ENCODE results near the gene CARS1.

CARS1 gene

GRCh38 chr11:3087821-3088800 lies 30.9 kb upstream of the CARS1 start:
- DNase-seq (ENCODE audit: low read depth), result no peak
- TF ChIP-seq CTCF (conservative IDR thresholded peaks at IDR 0.05; ENCODE audit: low read length), result no peak

DNA sequence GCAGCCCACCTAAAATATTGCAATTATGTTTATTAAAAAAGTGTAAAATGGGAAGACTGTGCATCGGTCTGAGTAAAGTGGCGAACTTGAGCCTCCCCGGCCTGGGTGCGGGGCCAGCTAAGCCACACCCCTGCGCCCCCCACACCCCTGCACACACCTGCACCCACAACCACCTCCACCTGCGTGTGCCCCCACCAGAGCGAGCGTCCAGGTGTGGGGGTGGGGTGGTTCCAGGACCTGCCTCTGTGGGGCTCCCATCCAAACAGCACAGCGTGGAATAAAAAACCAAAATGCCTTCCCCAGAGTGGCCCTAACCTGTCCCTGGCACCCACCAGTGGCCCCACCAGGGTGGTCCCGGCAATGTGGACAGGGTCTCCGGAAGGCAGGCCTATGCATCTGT lies 30.1 kb upstream of the CARS1 start:
- TF ChIP-seq CTCF (conservative IDR thresholded peaks at IDR 0.05; ENCODE audit: low read length), result no peak
- no peak overlapping the region for H3K4me3 ChIP-seq (ENCODE audit: low read length)
- no peak for DNase-seq (ENCODE audit: low read depth)

More at GRCh38 chr11:3087821-3088800, 30.9 kb upstream of the CARS1 start:
- no peak overlapping the region for H3K4me3 ChIP-seq (ENCODE audit: low read length)

GRCh38 chr11:3086671-3087150 lies 29.5 kb upstream of the CARS1 start:
- no peak overlapping the region for H3K4me3 ChIP-seq (ENCODE audit: low read length)
- no peak for DNase-seq (ENCODE audit: low read depth)
- TF ChIP-seq CTCF (conservative IDR thresholded peaks at IDR 0.05; ENCODE audit: low read length), result no peak

DNA sequence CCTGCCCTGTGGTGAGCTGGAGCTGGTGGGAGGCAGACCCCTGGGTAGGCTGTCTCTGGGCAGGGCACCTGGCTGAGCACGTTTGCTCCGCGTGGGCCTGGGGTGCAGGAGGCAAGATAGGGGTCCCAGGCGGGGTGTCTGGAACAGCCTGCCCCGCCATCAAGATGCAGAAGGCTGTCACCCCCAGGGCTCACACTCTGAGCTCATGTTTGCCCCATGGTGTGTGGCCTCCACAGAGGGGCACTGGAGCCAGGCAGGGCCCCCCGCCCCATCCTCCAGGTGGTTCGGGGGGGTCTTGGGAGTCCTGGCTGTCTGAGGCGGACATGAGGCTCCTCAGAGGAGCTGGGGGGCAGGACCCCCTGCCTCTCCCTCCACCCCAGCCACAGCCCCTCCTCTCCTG lies 28.9 kb upstream of the CARS1 start:
- no peak for DNase-seq (ENCODE audit: low read depth)
- TF ChIP-seq CTCF (conservative IDR thresholded peaks at IDR 0.05; ENCODE audit: low read length), result no peak

GRCh38 chr11:3085052-3085451 lies 27.8 kb upstream of the CARS1 start:
- no peak overlapping the region for H3K4me3 ChIP-seq (ENCODE audit: low read length)
- TF ChIP-seq CTCF (conservative IDR thresholded peaks at IDR 0.05; ENCODE audit: low read length), result no peak
- no peak for DNase-seq (ENCODE audit: low read depth)

More for the DNA sequence above, 28.9 kb upstream of the CARS1 start:
- no peak overlapping the region for H3K4me3 ChIP-seq (ENCODE audit: low read length)

- H3K4me3 ChIP-seq (ENCODE audit: low read length), result no peak overlapping the region
- TF ChIP-seq CTCF (conservative IDR thresholded peaks at IDR 0.05; ENCODE audit: low read length), result no peak
- no peak for DNase-seq (ENCODE audit: low read depth)
Measured at GRCh38 chr11:3083321-3083720, 26.1 kb upstream of the CARS1 start.

GRCh38 chr11:3081386-3081751 lies 24.1 kb upstream of the CARS1 start:
- no peak overlapping the region for H3K4me3 ChIP-seq (ENCODE audit: low read length)
- no peak for DNase-seq (ENCODE audit: low read depth)
- no peak for TF ChIP-seq CTCF (conservative IDR thresholded peaks at IDR 0.05; ENCODE audit: low read length)

All from AG10803 (cell line).